Cardiac fibroblast (primary cell): ENCODE results near the gene RSAD1.

ENCODE experiments used
- DNase-seq, 2 donors: peaks; one replicate each; pipeline versions ENCODE4 v3.0.0 to v3.0.0-alpha.2; 2010; ENCODE audit warnings: low read depth in 2 of 2
- H3K4me3 ChIP-seq, 2 donors: replicated peaks in 1 of 2; 1 replicate in 1 of 2; 2 replicates in 1 of 2; pipeline ENCODE4 v1.5.1; 2011; ENCODE audit warnings: low read depth in 2 of 2, low read length in 2 of 2, mild to moderate bottlenecking in 2 of 2, moderate library complexity in 1 of 2
- TF ChIP-seq, protein P1 (sequence below): IDR thresholded peaks from one replicate; pipeline ENCODE4 v1.5.1; 2011; ENCODE audit warnings: low read depth, mild to moderate bottlenecking, low read length, inconsistent platforms

Gene RSAD1

DNA sequence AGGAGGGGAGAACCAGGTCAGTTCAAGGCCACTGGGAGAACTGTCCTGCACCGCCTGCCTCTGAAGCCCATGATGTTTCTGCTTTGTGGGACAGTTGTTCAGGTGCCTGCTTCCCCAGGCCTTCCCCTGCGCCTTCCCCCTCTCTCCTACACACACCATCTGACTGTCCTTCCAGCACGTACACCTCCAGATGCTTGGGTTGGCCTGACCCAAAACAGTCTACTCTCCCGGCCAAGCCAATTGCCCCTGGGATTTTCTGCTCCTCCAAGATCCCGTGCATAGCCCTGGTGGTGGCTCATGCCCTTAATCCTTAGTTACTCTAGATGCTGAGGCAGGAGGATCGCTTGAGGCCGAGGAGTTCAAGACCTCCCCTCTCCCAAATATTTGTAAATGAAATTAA lies 684 bp upstream of the RSAD1 start:
- no peak for DNase-seq
- TF ChIP-seq, protein P1, sequence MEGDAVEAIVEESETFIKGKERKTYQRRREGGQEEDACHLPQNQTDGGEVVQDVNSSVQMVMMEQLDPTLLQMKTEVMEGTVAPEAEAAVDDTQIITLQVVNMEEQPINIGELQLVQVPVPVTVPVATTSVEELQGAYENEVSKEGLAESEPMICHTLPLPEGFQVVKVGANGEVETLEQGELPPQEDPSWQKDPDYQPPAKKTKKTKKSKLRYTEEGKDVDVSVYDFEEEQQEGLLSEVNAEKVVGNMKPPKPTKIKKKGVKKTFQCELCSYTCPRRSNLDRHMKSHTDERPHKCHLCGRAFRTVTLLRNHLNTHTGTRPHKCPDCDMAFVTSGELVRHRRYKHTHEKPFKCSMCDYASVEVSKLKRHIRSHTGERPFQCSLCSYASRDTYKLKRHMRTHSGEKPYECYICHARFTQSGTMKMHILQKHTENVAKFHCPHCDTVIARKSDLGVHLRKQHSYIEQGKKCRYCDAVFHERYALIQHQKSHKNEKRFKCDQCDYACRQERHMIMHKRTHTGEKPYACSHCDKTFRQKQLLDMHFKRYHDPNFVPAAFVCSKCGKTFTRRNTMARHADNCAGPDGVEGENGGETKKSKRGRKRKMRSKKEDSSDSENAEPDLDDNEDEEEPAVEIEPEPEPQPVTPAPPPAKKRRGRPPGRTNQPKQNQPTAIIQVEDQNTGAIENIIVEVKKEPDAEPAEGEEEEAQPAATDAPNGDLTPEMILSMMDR = no peak

DNA sequence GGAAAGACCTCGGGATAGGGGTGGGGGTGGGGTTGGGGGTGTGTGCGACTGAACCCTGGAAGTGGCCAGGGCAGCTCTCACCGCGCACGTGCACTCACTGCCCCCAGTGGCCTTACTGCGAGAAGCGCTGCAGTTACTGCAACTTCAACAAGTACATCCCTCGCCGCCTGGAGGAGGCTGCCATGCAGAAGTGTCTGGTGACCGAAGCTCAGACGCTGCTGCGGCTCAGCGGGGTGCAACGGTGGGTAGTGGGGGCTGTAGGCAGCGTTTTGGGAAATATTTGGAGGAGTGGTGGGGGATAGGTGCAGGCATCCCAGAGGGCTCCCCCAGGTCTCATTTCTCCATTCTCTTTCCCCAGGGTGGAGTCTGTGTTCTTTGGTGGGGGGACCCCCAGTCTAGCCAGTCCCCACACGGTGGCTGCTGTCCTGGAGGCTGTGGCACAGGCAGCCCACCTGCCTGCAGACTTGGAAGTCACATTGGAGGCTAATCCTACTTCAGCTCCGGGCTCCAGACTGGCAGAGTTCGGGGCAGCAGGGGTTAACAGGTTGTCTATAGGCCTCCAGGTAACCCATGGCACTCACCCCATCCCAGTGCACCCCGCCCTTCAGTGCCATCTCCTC lies 972 bp downstream of the RSAD1 start:
- peak; percentile 73 to 86 for DNase-seq
- H3K4me3 ChIP-seq = peak overlapping the region; percentile 81 to 82
- TF ChIP-seq, protein P1 = peak; percentile 50

More for the DNA sequence above, 684 bp upstream of the RSAD1 start:
- peak overlapping the region in 1 of 2 donors; percentile 81 for H3K4me3 ChIP-seq

DNA sequence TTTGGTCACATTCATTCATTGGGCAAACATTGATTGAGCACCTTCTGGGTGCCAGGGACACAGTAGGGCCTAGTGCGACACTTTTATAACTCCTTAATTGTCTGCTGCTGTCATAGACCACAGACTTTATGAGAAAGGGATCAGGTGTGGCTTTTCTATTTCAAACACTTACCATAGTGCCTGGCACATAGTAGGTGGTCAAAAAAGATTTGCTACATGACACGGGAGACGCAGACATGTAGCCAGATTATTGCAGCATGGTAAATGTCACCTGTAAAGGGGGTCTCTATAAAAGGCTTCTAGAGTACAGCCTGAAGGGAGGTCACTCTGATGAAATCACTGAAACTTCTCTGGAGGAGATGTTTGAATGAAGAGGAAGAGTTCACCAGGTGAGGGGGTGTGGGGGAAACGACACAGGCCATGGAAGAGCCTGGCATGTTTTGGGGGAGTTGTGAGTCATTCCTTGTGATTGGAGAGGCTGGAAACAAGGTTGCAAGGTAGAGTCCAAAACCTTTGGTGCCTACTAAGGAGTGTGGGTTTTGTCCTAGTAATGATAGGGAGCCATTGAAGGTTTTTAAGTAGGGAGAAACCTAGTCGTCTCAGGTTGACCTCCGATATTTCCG lies 1.6 kb downstream of the RSAD1 start:
- no peak overlapping the region for H3K4me3 ChIP-seq
- no peak for DNase-seq
- TF ChIP-seq, protein P1 = no peak

DNA sequence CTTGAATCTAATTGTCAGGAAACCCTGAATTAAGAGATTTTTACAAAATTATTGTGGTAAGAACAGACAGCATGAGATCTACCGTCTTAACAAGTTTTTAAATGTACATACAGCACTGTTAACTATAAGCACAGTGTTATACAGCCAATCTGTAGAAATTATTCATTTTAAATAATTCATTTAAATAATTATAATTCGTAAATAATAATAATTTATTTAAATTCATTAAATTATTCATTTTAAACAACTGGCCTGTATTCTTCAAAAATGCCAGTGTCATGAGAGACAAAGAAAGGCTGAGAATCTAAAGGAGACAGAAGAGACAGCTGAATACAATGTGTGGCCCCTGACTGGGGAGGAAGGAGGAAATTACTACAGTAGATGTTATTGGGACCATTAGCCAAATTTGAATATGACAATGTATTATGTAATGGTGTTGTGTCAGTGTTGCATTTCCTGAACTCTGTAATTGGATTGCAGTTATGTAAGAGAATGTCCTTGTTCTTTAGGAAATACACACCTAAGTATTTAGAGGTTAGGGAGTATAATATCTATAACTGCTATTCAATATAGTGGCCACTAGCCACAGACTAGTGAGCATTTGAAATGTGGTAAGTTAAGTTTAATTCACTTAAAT lies 2.3 kb downstream of the RSAD1 start:
- DNase-seq = peak in 1 of 2 donors; percentile 13
- TF ChIP-seq, protein P1 = no peak
- no peak overlapping the region for H3K4me3 ChIP-seq

DNA sequence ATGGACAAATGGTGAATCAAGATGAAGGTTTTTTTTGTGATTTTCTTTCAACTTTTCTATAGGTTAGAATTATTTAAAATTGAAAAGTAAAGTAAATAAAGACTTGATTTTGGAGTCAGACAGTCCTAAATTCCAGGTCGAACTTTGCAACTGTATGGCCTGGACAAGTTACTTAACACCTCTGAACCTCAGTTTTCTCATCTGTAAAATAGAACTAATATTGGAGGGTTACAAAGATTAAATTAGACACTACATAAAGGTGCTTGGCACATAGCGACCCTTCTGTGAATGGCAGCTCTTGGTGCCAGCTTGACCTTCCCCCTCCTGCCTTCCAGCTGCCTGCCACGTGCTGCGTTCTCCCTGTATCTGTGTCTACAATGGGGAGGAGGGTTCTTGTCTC lies 3.0 kb downstream of the RSAD1 start:
- no peak for DNase-seq
- TF ChIP-seq, protein P1 = no peak
- no peak overlapping the region for H3K4me3 ChIP-seq

DNA sequence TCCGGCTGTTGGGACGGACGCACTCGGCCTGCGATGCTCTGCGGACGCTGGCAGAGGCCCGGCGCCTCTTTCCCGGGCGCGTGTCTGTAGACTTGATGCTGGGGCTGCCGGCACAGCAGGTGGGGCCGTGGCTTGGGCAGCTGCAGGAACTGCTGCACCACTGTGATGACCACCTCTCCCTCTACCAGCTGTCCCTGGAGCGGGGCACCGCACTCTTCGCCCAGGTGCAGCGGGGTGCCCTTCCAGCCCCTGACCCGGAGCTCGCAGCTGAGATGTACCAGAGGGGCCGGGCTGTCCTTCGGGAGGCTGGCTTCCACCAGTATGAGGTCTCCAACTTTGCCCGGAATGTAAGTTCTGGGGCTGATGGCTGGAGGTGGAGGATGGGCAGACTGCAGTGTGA lies 3.5 kb downstream of the RSAD1 start:
- H3K4me3 ChIP-seq = no peak overlapping the region
- DNase-seq = no peak
- TF ChIP-seq, protein P1 = no peak
